ENCODE data around the gene MIPOL1.

DNA sequence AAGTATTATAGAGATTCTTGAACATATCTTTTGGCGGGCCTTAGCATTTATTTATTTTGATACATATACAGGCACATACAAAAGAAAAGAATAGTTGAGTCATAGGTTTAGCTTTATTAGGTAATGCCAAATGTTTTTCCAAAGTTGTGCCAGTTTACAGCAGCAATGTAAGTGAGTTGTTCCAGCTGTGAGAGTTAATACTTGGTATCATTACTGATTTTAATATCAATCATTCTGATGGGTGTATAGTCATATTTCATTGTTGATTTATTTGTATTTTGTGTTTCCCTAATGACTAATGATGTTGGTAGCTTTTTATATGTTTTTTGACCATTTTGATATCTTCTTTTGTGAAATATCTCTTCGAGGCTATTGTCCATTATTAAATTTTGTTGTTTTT is 122.4 kb downstream of the MIPOL1 start:
- TF ChIP-seq, protein P1, sequence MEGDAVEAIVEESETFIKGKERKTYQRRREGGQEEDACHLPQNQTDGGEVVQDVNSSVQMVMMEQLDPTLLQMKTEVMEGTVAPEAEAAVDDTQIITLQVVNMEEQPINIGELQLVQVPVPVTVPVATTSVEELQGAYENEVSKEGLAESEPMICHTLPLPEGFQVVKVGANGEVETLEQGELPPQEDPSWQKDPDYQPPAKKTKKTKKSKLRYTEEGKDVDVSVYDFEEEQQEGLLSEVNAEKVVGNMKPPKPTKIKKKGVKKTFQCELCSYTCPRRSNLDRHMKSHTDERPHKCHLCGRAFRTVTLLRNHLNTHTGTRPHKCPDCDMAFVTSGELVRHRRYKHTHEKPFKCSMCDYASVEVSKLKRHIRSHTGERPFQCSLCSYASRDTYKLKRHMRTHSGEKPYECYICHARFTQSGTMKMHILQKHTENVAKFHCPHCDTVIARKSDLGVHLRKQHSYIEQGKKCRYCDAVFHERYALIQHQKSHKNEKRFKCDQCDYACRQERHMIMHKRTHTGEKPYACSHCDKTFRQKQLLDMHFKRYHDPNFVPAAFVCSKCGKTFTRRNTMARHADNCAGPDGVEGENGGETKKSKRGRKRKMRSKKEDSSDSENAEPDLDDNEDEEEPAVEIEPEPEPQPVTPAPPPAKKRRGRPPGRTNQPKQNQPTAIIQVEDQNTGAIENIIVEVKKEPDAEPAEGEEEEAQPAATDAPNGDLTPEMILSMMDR (IDR thresholded peaks at IDR 0.05; ENCODE audit: low read length): no peak
- no peak for TF ChIP-seq EZH2 (IDR thresholded peaks at IDR 0.05; ENCODE audit: borderline replicate concordance, low read length)
